GM19467 (cell line): ENCODE results near the gene EFHD2.
A peak's percentile ranks its signal among the peaks of the same experiment; 100 is the strongest.
"Not testable (repeated sequence)": the region's sequence is repeated elsewhere in the genome, so short reads cannot be mapped to it uniquely, and the experiment has no call there.

Source experiments
- ATAC-seq: cut with Tn5 transposase; IDR thresholded peaks from one replicate; pipeline ENCODE4 v1.9.1; 2021; ENCODE audit warnings: mild to moderate bottlenecking, moderate library complexity; ENCODE audit not compliant: unreplicated experiment

Gene EFHD2

DNA sequence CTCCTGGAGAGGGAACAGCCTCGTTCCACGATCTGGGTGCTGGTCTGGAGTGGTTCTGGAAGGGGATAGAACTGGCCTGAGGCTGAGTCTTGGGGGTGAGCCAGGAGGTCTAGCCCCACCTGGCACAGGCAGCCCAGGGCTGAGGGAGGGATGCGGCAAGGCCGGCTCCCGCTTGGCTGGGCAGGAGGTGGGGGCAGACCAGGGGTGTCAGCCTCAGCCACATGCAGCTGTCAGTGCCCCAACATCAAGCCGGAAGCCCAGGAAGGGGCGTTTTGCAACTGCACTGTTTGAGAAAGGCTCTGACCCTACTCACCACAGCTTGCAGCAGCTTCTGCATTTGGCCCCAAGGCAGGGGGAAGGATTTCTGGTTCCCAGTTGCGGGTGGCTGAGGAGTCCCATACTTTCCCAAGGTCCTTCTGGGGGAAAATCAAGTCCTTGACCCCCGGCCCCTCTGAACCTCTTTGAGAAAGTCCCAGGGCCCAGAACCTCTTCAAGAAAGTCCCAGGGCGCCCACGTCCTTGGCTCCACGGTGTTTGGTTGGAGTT lies 2.0 kb downstream of the EFHD2 start:
- peak; percentile 43 for ATAC-seq

GRCh38 chr1:15412175-15412800 lies 2.6 kb downstream of the EFHD2 start:
- no peak for ATAC-seq

GRCh38 chr1:15412843-15413242 lies 3.2 kb downstream of the EFHD2 start:
- no peak for ATAC-seq

DNA sequence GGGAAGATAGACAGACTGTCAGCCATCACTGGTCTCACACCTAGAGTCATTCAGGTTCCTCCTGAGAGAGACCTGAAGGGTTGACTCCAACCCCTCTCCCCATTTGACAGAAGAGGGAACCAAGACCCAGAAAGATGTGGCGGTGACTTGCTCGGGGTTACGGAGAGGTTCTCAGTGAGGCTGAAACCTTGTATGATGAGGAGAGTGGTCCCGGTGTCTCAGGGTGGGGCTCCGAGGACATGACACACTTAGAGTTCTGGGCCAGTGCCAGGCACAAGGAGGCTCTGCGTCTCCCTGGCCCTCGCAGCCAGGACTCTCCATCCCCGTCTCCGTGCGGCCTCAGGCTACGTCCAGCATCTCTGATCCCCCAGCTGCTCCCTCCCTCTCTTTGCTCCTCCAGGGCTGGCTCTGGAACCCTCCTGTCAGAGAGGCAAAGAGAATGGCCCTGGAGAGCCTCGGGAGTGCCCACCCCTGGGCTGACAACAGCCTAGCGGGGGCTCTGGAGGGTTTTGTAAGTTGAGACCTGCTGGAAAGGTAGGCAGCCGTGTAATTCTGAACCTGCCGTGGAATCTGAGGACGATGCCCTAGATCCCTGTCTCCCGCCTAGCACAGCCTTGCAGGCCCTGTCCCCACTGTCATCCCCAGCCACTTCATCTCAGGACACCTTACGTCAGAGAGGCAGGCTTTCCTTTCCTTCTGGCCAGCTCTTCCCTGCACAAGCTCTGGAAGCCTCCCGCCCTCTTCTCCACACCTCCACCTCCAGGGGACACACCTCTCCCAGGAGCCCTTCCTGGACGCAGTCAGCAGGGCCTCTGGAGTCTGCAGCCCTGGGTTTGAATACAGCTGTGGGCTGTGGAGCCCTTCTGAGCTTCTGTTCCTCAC lies 4.1 kb downstream of the EFHD2 start:
- ATAC-seq = no peak

DNA sequence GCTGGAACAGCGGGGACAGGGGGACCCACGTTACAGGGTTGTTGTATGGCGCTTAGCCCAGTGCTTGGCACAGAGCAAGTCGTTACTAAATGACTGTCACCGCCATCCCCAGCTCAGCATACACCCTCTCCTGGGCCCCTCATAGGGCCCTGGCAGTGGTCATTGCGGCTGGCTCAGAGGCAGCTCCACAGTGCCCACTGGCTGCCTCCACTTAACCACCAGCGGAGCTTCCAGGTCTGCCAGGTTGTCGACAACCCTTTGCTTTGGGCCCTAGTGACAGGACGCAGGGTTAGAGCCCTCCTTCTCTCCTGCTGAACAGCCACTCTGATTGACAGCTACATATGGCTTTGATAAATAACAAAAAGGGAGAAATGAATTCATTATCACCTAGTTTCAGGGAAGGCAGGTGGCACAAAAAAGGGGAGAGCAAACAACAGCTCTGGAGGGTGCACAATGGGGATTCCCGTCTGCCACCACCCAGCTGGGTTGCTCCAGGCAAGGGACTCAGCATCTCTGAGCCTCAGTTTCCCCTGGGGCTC lies 4.8 kb downstream of the EFHD2 start:
- no peak for ATAC-seq

DNA sequence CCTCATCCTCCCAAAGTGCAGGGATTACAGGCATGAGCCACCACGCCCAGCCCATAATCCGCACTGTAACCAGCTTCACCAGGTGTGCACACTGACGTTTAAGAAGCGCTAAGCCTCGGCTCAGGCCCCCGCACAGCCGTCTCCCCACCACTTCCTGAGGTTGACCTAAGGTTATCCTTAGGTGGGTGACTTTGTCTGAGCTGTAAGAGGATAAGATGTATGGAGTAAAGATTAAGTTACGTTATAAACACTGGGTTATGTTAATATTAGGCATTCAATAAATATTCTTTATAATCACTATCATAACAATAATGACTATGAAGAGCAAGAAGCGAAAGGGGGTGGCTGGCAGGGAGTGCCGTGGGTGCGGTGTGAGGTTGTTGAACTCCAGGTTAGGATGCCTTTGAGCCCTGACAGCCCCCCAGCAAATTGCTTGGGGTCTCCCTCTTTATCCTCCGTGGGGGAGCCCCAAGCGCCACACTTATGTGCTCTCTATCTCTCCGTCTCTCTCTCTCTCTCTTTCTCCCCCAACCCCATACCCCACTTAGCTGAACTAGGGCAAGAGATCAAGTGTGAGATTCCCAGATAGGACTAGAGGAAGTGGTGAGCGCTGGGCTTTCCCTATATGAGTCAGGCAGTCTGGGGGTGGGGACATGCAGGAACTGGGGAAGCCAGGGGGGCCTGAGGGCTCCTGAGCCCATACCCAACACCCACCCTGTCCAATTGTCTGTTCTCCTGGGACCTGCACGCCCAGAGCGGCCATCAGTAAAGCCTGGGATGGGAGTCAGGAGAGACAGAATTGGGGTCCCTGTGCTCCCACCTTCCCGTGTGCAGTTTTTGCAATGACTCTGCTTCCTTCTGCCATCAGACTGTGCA lies 7.6 kb downstream of the EFHD2 start:
- no peak for ATAC-seq

GRCh38 chr1:15418806-15419515 lies 9.3 kb downstream of the EFHD2 start:
- ATAC-seq = no peak

- no peak for ATAC-seq
These were observed 11.3 kb downstream of the EFHD2 start for GRCh38 chr1:15420853-15421465.

DNA sequence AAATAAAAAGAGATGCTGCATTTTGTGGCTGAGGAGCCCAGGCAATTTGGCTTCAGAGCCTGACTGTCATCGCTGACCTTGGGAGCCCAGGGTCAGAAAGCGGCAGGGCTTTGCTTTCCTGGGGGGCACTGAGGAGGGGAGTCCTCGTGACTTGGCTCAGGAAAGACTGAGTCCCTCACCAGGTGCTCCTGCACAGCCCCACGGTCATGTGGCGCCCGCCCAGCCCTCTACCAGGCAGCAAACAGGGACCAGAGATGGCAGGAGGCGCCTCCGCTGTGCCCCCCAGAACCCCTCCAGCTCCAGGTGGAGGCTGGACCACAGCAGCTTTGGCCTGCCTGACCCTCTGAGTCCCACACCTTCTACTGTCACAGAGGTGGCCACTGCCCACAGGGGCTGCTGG lies 13.2 kb downstream of the EFHD2 start:
- ATAC-seq = no peak

GRCh38 chr1:15423355-15424077 lies 13.8 kb downstream of the EFHD2 start:
- no peak for ATAC-seq

- no peak for ATAC-seq
These were observed 14.5 kb downstream of the EFHD2 start for GRCh38 chr1:15424146-15424667.

- ATAC-seq = no peak
These were observed 15.3 kb downstream of the EFHD2 start for GRCh38 chr1:15424981-15425380.

- no peak for ATAC-seq
These were observed 15.8 kb downstream of the EFHD2 start for GRCh38 chr1:15425521-15425920.

DNA sequence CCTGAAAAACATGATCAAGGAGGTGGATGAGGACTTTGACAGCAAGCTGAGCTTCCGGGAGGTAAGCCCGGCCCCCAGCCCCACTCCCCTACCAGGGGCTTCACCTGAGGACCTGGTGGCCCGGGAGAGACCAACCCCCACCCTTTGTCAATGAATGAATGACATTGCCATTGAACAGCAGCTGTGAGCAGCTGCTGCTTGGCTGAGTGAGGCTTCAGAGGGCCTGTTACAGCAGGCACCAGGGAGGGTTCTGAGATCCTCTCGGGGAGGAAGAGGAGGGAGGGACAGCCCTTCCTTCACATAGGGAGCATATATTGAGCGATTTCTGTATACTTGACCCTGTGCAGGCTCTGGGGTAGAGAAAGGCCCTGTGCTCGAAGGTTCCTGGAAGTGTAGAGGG lies 16.3 kb downstream of the EFHD2 start:
- ATAC-seq = no peak

DNA sequence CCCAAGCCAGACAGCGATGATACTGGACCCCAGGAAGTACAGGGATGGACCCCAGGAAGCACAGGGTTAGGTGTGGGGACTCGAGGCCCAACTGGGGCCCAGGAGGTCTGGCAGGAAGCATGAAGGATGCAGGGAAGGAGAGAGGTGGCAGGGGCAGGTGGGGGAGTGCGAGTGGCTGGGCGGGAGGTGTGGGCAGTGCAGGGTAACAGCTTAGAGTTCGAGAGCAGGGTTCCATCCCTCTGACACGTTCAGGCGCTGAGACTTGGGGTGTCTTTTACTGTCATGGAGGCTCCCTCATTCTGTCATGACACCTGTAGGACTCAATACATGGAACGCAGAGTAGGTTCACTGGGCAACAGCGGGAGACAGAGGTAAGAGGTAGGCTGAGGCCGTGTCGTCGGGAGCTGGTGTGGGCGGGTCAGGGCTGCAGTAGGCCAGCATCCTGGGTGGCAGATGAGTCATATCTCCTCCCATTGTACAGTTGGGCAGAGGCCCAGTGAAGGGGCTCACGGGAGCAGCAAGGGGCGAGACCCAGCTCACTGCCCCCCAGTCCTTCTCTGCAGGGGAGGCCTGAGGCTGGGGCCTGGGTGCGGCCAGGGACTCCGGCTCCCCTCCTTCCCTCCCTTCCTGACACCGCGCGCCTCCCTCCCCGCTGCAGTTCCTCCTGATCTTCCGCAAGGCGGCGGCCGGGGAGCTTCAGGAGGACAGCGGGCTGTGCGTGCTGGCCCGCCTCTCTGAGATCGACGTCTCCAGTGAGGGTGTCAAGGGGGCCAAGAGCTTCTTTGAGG lies 17.0 kb downstream of the EFHD2 start:
- no peak for ATAC-seq

DNA sequence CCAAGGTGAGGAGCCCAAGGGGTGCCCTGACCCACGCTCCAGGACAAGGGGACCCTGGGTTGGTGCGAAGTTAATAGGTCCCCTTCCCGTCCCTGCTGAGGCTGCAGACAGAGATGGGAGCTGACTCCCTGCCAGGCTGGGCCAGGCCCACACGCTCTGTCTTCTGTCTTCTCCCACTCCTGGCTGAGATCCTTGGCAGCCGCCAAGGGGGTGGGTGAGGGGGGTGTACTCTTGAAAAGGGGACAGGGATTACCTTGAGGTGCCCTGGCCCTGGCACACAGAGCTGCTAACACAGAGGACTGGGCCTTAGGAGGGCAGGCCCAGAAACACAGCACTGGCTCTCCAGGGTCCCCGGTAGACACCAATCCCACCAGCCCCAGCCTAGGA lies 17.6 kb downstream of the EFHD2 start:
- ATAC-seq = no peak

GRCh38 chr1:15428252-15428651 lies 18.6 kb downstream of the EFHD2 start:
- ATAC-seq = not testable (repeated sequence)

DNA sequence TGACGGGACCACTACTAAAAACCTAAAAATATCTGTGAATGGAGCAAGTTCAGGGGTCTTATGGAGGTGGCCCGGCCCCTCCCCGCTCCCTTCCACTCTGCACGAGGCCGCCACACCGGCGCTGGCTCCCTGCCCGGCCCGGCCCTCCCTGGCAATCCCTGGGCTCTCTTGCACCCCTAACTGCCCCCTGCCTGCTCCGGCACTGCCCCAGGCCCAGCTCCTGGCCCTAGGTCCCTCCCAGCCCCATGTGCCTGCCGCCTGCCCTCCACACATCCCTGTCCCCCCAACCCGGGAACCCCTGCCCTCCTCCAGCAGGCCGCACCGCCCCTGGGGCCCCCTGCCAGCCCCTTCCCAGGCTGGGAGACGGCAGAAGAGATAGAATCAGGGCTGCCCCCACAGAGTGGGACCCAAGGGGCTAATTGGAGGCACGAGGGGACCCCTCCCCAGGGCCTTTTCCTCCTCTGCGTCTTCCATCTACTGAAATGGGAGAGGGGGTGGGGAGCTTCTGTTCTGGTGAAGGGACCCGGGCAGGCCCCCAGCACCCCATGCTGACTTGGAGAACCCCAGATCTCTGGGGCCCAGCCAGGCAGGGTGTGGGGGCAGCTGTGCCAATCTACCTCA lies 19.2 kb downstream of the EFHD2 start:
- no peak for ATAC-seq
